Endodermal cell (in vitro differentiated cells): ENCODE data around the gene FTO. TPM values are rescaled to one million over a fixed set of nuclear protein-coding genes. Genes with fewer than 3 reads are reported as not detected.

Source experiments
- DNase-seq: peaks from one replicate; pipeline ENCODE4 v3.0.0-alpha.2; 2017
- H3K27ac ChIP-seq: 2 replicates; pipeline ENCODE4 v1.5.1; 2013; ENCODE audit warnings: mild to moderate bottlenecking, low read depth, low read length, moderate library complexity
- H3K27me3 ChIP-seq: 2 replicates; pipeline ENCODE4 v1.6.1; 2013; ENCODE audit warnings: mild to moderate bottlenecking, low read length, moderate library complexity; ENCODE audit not compliant: insufficient read depth, control insufficient read depth, poor library complexity, severe bottlenecking
- H3K36me3 ChIP-seq: 2 replicates; pipeline ENCODE4 v1.7.0; 2013; ENCODE audit warnings: mild to moderate bottlenecking, low read length, moderate library complexity; ENCODE audit not compliant: control insufficient read depth, insufficient read depth
- H3K4me1 ChIP-seq: one replicate; pipeline ENCODE4 v1.7.0; 2013; ENCODE audit warnings: low read length; ENCODE audit not compliant: control insufficient read depth, insufficient read depth
- H3K4me3 ChIP-seq: 2 replicates; pipeline ENCODE4 v1.5.1; 2013; ENCODE audit warnings: mild to moderate bottlenecking, low read length, moderate library complexity
- H3K9ac ChIP-seq: 2 replicates; pipeline ENCODE4 v1.6.1; 2013; ENCODE audit warnings: mild to moderate bottlenecking, low read length, moderate library complexity; ENCODE audit not compliant: poor library complexity, severe bottlenecking; ENCODE audit errors: extremely low read depth
- H3K9me3 ChIP-seq: 2 replicates; pipeline ENCODE4 v1.6.1; 2013; ENCODE audit warnings: mild to moderate bottlenecking, low read length, moderate library complexity; ENCODE audit not compliant: control insufficient read depth
- H3K27ac Mint-ChIP-seq: 2 replicates; pipeline ENCODE4 v1.8.0; 2020; ENCODE audit warnings: mixed read lengths
- H3K27me3 Mint-ChIP-seq: 2 replicates; pipeline ENCODE4 v1.8.0; 2021; ENCODE audit warnings: mild to moderate bottlenecking, mixed read lengths; ENCODE audit not compliant: insufficient read depth
- H3K36me3 Mint-ChIP-seq: 2 replicates; pipeline ENCODE4 v1.8.0; 2020; ENCODE audit warnings: low read depth, mixed read lengths
- H3K4me1 Mint-ChIP-seq: 2 replicates; pipeline ENCODE4 v1.8.0; 2020; ENCODE audit warnings: mixed read lengths
- H3K4me3 Mint-ChIP-seq: 2 replicates; pipeline ENCODE4 v1.8.0; 2020; ENCODE audit warnings: mild to moderate bottlenecking, moderate library complexity, mixed read lengths
- H3K9me3 Mint-ChIP-seq: 2 replicates; pipeline ENCODE4 v1.8.0; 2020; ENCODE audit warnings: mild to moderate bottlenecking, mixed read lengths
- WGBS, 2 experiments: methylation state at CpG; one replicate each; pipeline versions ENCODE4 v1.1.5 to v1.1.7; 2013; ENCODE audit warnings: missing lambda C conversion rate in 2 of 2, mixed read lengths in 1 of 2; ENCODE audit not compliant: insufficient coverage in 1 of 2, insufficient read length in 1 of 2; 5-methylcytosine and 5-hydroxymethylcytosine counted together
- total RNA-seq, 2 donors: library from RNA; stranded (reverse); fragmentation: NEBNext Ultra II Directional in 1 of 2; extraction: Animal tissue kit (Norgen Biotek cat#: 25700) in 1 of 2; gene quantifications; 2 replicates in 1 of 2; 3 replicates in 1 of 2; pipeline ENCODE4 v1.2.1, GENCODE V29; 2021
- TF ChIP-seq, protein P1 (sequence below): fragments of 200-600 bp; sonication (generic); conservative IDR thresholded peaks from 2 replicates; pipeline ENCODE4 v1.5.0; 2021; ENCODE audit warnings: antibody characterized with exemption, mild to moderate bottlenecking

The FTO gene
- total RNA-seq, 2 donors from 2014 or later, result 80.3 to 102 TPM

DNA sequence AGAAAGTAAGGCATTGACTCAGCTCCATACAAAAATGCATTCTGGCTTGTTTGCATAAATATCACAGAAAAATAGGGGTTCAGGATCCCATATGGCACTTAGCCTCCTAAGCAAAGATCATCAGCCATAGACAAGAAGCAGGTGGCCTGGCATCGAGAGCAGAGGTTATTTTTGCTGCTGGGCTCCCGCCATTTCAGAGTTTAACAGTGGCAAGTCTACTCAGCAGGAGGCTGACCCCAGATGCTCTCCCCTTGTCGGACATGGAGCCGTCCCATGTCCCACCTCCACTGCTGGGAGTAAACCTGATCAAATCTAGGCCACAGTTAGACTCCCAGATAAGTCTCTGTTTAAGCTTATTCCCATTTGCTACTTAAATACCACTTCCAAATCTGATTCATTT is 269.1 kb downstream of the FTO start:
- no peak overlapping the region for H3K4me3 Mint-ChIP-seq
- no peaks in the 10 kb centered on the region for H3K36me3 Mint-ChIP-seq
- Histone ChIP-seq H3K27me3 (no peaks in the 10 kb centered on the region), H3K4me3 (no peak overlapping the region), H3K36me3 (no peaks in the 10 kb centered on the region), H3K4me1 (no peaks in the 10 kb centered on the region), H3K9ac (no peak overlapping the region), H3K27ac (no peak overlapping the region), H3K9me3 (no peaks in the 10 kb centered on the region)
- H3K4me1 Mint-ChIP-seq, result peaks cover 17% of the 10 kb centered on the region
- H3K27ac Mint-ChIP-seq, result no peak overlapping the region
- 70 to 82% methylated on average over 4 of the region's 4 CpGs for WGBS, 2 experiments
- H3K27me3 Mint-ChIP-seq, result no peaks in the 10 kb centered on the region
- TF ChIP-seq, protein P1, sequence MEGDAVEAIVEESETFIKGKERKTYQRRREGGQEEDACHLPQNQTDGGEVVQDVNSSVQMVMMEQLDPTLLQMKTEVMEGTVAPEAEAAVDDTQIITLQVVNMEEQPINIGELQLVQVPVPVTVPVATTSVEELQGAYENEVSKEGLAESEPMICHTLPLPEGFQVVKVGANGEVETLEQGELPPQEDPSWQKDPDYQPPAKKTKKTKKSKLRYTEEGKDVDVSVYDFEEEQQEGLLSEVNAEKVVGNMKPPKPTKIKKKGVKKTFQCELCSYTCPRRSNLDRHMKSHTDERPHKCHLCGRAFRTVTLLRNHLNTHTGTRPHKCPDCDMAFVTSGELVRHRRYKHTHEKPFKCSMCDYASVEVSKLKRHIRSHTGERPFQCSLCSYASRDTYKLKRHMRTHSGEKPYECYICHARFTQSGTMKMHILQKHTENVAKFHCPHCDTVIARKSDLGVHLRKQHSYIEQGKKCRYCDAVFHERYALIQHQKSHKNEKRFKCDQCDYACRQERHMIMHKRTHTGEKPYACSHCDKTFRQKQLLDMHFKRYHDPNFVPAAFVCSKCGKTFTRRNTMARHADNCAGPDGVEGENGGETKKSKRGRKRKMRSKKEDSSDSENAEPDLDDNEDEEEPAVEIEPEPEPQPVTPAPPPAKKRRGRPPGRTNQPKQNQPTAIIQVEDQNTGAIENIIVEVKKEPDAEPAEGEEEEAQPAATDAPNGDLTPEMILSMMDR, result no peak
- no peaks in the 10 kb centered on the region for H3K9me3 Mint-ChIP-seq
- DNase-seq, result no peak

DNA sequence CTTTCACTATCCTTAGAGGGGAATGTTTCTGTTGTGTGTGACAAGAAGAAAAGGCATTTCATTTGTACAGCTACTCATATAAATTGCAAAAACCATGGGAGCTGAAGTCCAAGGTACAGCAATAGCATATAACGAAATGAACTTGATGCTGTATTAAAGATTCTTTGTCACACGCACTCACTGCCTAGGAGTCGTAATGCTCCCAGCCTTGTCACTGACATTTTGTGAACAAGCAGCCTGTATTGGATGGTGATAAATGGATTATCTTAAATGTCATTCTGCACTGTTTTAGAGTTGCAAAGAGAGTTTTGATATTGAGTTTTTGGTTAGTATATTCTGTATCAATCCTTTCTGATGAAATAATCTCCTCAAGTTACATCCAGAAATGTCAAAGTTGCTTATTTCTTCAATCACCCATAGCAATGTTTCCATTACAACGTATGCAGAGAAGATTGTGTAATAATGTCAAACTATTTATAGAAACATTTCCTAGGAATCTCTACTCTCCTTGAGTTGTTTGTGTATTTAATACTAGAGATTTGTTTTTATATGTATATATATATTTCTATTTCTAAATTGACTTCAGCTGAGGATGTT is 270.6 kb downstream of the FTO start:
- no peak overlapping the region for H3K9ac ChIP-seq
- Mint-ChIP-seq H3K4me1 (peaks cover 5% of the 10 kb centered on the region), H3K36me3 (no peaks in the 10 kb centered on the region), H3K27me3 (no peaks in the 10 kb centered on the region), H3K27ac (no peak overlapping the region), H3K4me3 (no peak overlapping the region), H3K9me3 (no peaks in the 10 kb centered on the region)
- H3K9me3 ChIP-seq, result no peaks in the 10 kb centered on the region
- no peak overlapping the region for H3K4me3 ChIP-seq
- H3K36me3 ChIP-seq, result no peaks in the 10 kb centered on the region
- H3K4me1 ChIP-seq, result no peaks in the 10 kb centered on the region
- TF ChIP-seq, protein P1, result no peak
- 90 to 94% methylated on average over 3 of the region's 4 CpGs for WGBS, 2 experiments
- no peaks in the 10 kb centered on the region for H3K27me3 ChIP-seq
- H3K27ac ChIP-seq, result no peak overlapping the region
- DNase-seq, result no peak

DNA sequence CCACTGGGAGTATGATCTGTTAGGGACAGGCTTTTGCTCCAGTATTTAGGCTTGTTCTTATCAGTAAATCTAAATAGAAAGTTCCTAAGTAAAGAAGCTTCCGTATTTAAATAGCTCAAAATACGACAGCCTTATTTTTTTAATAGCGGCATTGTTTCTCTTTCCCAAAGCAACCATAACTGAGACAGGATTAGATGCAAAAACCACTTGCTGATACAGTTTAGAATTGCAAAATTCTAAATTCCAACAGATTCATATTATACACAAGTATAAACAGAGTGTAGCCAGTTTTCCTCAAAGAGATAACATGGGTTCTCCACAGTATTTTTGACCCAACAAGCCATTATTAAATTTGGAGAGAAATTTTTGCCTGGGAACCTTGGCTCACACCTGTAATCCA is 276.7 kb downstream of the FTO start:
- Mint-ChIP-seq H3K4me3 (no peak overlapping the region), H3K4me1 (peaks cover 11% of the 10 kb centered on the region), H3K27me3 (no peaks in the 10 kb centered on the region), H3K36me3 (no peaks in the 10 kb centered on the region), H3K27ac (no peak overlapping the region), H3K9me3 (no peaks in the 10 kb centered on the region)
- no peak for DNase-seq
- TF ChIP-seq, protein P1, result no peak
- no peaks in the 10 kb centered on the region for H3K36me3 ChIP-seq
- no peaks in the 10 kb centered on the region for H3K9me3 ChIP-seq
- WGBS, 2 experiments, result 86 to 93% methylated on average over 3 of the region's 3 CpGs
- H3K27ac ChIP-seq, result no peak overlapping the region
- no peak overlapping the region for H3K9ac ChIP-seq
- no peak overlapping the region for H3K4me3 ChIP-seq
- no peaks in the 10 kb centered on the region for H3K4me1 ChIP-seq
- H3K27me3 ChIP-seq, result no peaks in the 10 kb centered on the region
